HG03565 (cell line): ENCODE measurements around the gene CSNK2B.

Experiments used
- ATAC-seq: cut with Tn5 transposase; IDR thresholded peaks from one replicate; pipeline ENCODE4 v1.9.1; 2021; ENCODE audit warnings: mild to moderate bottlenecking, moderate library complexity; ENCODE audit not compliant: unreplicated experiment

CSNK2B gene

DNA sequence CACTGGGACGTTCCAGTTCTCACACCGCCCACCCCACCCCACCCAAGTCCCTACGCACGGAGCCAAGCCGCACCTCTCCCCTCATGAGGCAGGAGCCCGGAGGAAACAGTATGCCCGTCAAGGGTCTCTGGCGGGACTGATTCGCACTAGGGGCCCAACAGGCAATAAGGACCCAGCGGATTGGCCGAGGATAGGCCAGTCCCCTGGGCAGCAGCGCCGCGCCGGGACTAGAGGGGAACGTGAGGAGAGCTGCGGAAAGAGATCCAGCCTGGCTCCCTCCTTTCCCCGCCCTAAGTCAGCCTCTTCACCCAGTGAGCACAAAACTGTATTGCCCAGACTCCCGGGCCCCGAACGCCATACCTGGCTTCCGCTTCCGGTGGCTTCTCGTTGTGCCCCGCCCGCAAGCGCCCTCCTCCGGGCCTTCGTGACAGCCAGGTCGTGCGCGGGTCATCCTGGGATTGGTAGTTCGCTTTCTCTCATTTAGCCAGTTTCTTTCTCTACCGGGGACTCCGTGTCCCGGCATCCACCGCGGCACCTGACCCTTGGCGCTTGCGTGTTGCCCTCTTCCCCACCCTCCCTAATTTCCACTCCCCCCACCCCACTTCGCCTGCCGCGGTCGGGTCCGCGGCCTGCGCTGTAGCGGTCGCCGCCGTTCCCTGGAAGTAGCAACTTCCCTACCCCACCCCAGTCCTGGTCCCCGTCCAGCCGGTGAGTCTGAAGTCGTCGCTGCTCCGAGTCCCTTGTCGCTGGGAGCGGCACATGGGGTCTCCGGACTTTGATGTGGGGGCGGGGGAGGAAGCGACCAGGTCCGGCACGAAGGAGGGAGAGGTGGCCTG lies at the start of gene CSNK2B:
CSNK2B (plus strand) TSS at position 580 of the 836 bp plus-strand sequence. CDS start 752 bp downstream, outside the sequence.
- peak; percentile 78 for ATAC-seq

DNA sequence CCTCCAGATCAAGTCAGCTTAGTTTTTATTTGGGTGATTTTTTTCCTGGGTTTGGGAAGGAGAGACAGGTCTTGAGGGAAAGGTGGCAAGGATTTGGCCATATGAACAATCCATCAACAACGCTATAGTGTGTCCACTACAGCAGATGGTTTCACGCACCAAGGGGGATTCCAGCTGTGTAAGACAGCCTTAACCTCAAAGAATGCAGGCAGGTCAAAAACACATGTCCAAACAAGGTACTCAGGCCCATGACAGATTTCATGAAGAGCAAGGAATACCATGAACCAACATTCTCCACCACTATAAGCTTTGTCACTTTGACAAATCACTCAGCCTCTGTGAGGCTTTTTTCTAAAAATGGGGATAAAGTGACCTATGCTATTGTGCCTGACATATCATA lies 48.9 kb upstream of the CSNK2B start:
- no peak for ATAC-seq

GRCh38 chr6:31619805-31620585 lies 45.9 kb upstream of the CSNK2B start:
- peak; percentile 76 for ATAC-seq

- ATAC-seq: peak; percentile 14
Measured at GRCh38 chr6:31620586-31621319, 45.1 kb upstream of the CSNK2B start, which contains the start of gene PRRC2A. PRRC2A (plus strand) TSS chr6:31620715; CDS start chr6:31622790, 2,075 bp downstream.

GRCh38 chr6:31621320-31621939 lies 44.5 kb upstream of the CSNK2B start:
- ATAC-seq: no peak

GRCh38 chr6:31621991-31622390 lies 43.9 kb upstream of the CSNK2B start:
- ATAC-seq: no peak

DNA sequence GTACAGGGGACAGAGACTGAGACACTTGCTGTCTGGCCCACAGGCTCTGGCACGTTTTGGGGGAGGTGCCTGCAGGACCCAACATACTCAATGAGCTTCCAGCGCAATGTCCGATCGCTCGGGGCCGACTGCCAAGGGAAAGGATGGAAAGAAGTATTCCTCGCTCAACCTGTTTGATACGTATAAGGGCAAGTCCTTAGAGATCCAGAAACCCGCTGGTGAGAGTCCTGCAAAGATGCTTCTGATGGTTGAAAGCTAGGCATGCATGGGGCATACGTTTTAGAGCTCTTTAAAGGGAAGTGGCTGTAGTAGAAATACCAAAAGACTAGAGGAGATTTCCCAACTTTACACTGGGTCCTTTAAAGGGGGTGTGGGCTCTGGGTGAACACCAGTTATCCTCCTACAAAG lies 43.2 kb upstream of the CSNK2B start:
- ATAC-seq: no peak

GRCh38 chr6:31624070-31624469 lies 41.8 kb upstream of the CSNK2B start:
- ATAC-seq: no peak

- no peak for ATAC-seq
Measured at GRCh38 chr6:31626952-31627351, 38.9 kb upstream of the CSNK2B start.

DNA sequence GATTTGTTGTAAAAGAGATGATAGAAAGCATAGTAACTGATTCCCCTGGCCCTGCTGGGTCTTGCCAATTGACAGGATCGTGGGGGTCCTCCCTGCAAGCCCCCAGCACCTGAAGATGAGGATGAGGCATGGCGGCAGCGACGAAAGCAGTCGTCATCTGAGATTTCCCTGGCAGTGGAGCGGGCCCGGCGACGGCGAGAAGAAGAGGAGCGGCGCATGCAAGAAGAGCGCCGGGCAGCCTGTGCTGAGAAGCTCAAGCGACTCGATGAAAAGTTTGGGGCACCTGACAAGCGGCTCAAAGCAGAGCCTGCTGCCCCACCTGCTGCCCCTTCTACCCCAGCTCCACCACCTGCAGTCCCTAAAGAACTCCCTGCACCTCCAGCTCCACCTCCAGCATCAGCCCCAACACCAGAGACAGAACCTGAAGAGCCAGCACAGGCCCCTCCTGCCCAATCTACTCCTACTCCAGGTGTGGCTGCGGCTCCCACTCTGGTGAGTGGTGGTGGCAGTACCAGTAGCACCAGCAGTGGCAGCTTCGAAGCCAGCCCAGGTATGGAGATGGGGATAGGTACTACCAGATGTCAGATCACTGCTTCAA lies 38.1 kb upstream of the CSNK2B start:
- ATAC-seq: no peak

GRCh38 chr6:31629014-31629413 lies 36.9 kb upstream of the CSNK2B start:
- no peak for ATAC-seq

GRCh38 chr6:31630177-31630934 lies 35.5 kb upstream of the CSNK2B start:
- ATAC-seq: no peak

- no peak for ATAC-seq
Measured at GRCh38 chr6:31631209-31631608, 34.7 kb upstream of the CSNK2B start.

GRCh38 chr6:31631681-31632278 lies 34.1 kb upstream of the CSNK2B start:
- no peak for ATAC-seq

DNA sequence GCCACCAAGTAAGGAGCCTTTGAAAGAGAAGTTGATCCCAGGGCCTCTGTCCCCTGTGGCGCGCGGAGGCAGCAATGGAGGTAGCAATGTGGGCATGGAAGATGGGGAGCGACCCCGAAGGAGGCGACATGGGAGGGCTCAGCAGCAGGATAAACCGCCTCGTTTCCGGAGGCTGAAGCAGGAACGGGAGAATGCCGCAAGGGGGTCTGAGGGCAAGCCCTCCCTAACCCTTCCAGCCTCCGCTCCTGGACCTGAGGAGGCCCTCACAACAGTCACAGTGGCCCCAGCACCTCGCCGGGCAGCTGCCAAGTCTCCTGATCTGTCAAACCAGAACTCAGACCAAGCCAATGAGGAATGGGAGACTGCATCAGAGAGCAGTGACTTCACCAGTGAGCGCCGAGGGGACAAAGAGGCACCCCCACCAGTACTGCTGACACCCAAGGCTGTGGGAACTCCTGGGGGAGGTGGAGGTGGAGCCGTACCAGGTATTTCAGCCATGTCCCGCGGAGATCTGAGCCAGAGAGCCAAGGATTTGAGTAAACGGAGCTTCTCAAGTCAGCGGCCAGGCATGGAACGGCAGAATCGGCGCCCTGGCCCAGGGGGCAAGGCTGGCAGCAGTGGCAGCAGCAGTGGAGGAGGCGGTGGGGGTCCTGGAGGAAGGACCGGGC lies 33.5 kb upstream of the CSNK2B start:
- no peak for ATAC-seq

GRCh38 chr6:31633447-31633846 lies 32.4 kb upstream of the CSNK2B start:
- ATAC-seq: no peak

GRCh38 chr6:31634131-31634530 lies 31.7 kb upstream of the CSNK2B start:
- ATAC-seq: no peak

DNA sequence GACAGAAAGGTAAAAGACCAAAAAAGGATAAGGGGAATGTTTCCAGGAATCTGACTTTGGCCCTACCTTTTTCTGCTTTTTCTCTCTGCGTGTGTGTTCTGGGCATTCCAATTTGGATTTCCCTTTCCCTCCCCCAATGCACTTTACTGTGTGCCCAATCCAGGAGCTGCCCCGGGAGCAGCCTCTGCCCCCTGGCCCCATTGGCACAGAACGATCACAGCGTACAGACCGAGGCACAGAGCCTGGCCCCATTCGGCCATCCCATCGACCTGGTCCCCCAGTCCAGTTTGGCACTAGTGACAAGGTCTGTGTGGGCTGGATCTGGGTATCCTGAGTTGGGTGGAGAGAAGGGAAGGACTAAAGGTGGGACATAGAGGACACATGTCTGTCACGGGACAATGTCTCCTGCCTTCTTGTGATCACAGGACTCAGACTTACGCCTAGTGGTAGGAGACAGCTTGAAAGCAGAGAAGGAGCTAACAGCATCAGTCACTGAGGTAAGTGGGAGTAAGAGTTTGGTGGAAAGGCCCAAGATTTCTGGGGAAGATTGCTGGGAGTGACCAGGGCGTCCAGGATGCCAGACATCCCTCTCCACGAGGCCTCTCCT lies 30.8 kb upstream of the CSNK2B start:
- no peak for ATAC-seq
